HG03565 (cell line): Measurements from ENCODE around the gene L1CAM.

Experiments used
- ATAC-seq: cut with Tn5 transposase; IDR thresholded peaks from one replicate; pipeline ENCODE4 v1.9.1; 2021; ENCODE audit warnings: mild to moderate bottlenecking, moderate library complexity; ENCODE audit not compliant: unreplicated experiment

The L1CAM gene

DNA sequence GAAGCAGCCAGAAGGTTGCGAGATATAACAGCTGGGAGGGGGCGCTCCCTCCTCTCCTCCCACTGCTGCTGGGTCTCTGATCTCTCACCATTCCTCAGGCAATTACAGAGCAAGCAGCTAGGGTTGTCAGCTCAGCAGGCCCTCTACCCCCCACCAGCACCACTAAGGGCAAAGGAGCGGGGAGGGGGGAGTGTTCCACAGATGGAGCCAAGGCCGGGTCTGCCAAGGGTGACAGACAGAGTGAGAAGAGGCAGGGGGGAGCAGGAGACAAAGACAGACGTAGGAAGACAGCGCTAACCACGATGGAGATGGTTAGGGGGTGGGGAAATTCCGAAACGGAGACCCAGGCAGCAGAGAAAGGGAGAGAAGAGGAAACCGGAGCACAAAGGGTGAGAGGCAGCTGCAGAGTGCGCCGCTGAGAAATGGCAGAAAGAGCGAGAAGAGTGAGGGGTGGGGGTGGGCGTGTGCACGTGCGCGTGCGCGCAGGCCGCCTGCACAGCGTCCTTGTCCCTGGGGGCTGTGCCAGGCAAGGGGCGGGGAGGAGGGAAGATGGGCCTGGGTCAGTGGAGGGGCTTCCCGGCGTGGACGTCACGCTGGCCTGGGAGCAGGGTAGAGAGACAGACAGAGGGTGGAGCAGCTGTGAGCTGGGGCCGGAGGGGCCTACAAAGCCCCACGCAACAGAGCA is 6.9 kb downstream of the L1CAM start:
- no peak for ATAC-seq

DNA sequence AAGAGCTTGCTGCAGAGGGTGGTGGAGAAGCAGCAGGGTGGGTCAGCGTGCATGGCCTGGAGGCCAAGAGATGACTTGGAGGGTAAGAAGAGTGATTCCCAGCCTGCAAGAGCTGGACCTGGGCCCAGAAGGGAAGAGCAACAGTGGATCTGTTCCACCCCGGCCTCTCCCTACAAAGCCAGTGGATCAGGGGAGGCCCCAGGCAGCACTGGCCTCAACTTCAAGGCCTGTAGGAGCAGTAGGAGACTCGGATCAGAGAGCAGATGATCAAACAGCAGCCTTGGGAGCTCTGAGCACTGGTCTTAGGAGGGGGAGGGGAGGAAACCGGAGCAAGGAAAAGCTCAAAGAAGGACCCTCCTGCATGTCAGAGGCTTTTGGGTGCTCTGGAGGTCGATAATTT is 7.6 kb downstream of the L1CAM start:
- no peak for ATAC-seq

DNA sequence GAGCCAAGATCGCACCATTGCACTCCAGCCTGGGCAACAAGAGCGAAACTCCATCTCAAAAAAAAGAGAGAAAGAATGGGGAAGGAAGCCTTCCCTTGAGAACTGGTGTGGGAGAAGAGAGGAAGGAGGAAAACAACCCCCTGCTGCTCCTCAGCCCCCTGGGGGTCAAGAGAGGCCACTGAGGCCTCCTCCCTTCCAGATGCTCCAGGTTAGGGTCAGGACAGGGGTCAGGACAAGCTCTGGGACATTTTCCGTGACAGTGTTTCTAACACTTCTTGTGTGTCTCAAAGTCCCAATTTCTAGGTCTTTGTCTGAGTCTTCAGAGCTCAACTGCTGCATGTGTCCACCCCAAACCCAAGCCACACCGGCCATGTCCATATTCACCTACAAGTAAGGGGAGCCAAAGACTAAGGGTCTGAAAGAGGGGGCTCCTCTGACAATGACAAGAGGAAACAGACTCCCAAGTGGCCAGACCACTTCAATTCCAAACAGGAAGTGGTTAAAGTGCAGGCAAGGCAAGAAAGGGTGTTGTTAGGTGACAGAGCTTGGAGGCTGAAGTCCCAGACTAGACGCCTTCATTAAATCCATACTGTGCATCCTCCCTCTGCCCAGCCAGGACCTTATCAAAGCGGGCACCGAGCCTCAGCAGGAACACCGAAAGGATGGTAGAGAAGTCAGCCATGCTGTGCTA is 8.3 kb downstream of the L1CAM start:
- no peak for ATAC-seq

DNA sequence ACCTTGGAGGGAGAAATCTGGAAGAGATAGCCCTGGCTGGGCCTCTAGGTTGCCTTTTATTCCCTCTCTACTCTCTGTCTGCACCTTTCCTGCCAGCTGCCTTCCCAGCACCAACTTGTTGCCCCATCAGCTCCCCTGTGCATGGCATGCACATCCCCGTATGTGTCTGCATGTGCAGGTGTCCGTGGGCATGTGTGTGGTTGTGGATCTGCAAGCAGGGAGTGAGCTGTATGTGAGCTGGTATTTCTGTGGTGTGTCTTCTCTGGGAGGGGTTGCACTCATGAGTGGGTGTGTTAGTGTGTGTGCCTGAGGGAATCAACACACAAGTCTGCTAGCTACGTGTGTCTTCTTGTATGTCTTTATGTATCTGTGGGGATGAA is 9.9 kb downstream of the L1CAM start:
- ATAC-seq, result no peak

DNA sequence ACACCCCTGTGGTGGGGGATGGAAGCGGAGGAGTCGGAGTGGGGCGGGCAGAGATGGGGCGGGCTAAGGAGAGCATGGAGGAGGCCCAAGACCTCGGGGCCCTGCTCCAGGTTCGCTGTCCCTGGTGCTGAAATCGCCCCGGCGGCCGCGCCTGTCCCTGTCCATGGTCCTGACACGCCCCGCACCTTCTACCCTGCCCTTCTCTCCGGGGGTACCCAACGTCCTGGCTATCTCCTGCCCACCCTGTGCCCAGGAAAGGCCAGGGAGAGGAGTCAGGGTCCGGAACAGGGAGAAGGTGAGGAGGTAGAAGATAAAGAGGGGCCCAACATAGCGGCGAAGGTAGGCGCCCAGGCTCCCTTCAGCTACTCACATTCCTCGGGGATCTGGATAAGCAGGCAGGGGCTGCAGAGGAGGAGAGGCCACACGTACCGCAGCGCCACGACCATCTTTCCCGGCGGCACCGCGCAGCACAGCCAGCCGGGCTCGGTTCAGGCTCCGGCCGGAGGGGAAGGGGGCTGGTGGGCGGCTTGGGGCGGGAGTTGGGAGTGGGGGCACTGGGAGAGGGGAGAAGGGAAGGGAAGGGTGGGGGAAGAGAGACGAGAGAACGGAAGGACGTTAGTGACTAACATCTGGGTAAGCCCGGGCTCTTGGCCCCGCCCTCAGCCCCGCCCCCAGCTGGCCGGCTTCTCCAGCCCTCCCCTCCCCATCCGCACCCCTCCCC is 10.4 kb downstream of the L1CAM start:
- ATAC-seq, result no peak

DNA sequence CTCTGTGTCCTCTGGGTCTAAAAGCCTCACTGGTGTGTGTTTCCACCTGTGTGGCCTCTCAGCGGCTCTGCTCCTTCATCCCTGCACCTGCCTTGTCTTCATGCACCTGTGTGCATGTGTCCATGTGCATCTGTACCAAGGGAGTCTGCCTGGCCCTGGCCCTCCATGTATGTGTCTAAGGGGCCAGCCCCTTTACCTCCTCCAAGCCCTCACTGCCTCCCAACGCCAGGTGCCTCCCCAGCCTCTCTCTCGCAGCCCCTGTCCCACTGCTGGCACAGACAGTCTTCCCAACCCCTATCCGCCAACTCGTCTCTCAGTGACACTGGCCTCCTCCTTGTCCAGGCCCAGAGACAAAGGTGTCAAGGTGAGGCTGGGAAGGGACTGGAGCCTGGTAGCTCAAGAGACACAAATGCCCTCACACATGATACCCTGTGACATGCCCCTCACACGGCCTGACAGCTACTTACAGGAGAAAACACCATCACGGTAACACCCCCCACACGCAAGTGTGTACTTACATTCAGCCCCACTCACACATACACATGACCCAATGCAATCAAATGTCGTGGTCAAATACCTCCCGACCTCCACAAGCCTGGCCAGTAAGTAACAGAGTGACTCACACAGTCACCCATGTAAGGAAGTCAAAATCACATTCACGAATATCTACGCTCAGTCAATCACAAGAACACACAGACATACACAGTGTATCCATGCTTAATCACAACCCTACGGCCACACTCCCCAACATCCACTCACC is 11.4 kb downstream of the L1CAM start:
- ATAC-seq, result no peak

DNA sequence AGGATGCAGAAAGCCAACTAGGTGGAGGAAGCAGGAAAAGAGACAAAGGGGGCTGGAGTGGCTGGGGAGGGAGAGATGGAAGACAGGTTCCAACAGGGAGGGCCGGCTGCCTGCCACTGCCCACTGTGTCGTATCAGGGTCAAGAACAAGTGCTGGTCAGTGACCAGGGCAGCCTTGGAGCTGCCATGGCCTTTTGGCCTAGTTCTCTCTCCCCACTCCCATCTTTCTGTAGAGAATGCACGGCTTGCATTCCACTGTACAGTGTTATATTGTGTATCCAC is 11.9 kb downstream of the L1CAM start:
- ATAC-seq, result no peak

DNA sequence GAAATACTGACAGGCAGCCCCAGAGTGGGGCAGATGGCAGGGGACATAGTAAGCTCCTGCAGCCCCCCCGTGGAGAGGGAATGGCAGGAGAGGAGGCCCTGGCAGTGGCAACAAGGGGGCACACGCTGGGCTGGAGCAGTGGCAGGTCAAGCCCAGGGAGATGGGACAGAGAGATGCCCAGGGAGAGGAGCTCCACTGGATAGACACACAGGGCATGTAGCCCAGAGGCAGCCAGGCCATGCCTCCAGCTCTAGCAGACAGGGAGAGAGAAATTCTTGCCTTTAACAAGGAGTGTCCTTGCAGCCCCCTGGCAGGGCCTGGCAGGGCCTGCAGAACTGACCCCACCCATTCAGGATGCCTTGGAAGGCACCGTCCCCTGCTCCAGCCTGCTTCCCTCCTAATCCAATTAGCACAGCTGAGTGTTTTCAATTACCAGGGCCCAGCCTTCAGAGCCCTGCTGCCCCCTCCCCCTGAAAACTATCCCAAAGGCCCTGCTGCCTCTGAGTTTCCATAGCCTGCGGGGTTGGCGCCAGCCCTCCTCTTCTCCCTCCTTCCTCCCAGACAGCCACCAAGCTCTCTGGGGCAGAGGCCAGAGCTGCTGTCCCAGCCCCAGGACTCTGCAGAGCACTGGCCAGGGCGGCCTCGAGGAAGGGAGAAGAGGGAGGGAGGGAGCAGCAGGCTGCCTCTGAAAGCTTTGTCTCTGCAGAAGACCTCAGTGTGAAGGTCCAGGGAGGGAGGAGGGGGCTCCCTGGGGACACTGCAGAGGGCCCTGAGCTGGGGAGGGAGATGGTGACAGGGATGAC is 12.5 kb downstream of the L1CAM start:
- no peak for ATAC-seq

DNA sequence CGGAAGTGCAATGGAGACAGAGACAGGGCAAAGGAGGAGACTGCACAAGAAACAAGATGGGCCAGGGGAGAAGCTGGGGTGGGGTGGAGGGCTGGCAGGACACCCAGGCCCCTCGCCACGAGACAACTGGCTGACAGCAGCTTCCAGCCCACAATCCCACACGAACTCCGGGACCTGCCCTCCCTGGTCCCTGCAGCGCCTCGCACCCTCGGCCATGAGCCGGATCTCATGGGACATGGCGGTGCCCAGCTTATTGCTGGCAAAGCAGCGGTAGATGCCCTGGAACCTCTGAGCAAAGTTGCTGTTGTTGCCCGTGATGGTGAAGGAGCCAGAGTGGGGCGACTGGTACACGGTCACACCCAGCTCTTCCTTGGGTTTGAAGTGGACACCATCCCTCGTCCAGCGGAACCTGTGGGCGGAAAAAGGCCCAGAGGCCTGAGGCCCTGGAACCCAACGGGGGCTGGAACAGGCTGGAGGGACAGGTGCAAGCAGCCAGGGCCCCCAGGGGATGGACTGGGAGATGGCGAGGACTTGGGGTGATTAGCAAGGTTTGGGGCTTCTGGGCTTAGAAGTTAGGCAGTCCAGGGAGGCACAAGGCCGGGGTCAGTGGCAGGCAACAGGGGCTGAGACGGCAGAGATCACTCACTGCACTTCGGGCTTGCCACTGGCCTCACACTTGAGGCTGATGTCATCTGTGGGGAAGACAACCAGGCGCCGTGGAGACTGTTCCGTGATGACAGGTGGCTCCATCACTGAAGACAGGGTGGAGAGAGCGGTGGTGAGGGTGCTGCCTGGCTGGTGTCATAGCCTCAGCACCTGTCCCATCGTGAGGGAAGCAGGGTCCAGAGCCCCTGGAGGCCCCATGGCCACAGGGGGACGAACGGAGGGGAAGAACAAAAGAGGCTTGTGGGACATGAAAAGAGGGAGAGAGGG is 13.8 kb downstream of the L1CAM start:
- ATAC-seq, result no peak

DNA sequence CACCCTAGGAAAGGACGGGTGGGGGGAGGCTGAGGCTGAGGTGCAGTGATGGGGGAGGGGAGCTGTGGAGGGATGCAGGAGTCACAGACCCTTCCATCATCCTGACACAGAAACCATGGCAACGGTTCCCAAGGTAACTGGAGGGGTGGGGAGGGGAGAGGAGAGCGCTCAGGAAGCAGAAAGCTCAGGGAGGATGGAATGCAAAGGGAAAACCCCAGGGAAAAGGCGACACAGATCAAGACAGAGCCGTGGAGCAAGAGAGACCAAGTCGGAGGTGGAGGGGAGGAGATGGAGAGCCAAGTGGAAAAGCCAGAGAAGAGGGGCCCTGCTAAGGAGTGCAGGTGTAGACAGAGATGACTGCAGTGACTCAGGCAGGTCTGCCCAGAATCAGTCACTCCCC is 14.5 kb downstream of the L1CAM start:
- no peak for ATAC-seq

DNA sequence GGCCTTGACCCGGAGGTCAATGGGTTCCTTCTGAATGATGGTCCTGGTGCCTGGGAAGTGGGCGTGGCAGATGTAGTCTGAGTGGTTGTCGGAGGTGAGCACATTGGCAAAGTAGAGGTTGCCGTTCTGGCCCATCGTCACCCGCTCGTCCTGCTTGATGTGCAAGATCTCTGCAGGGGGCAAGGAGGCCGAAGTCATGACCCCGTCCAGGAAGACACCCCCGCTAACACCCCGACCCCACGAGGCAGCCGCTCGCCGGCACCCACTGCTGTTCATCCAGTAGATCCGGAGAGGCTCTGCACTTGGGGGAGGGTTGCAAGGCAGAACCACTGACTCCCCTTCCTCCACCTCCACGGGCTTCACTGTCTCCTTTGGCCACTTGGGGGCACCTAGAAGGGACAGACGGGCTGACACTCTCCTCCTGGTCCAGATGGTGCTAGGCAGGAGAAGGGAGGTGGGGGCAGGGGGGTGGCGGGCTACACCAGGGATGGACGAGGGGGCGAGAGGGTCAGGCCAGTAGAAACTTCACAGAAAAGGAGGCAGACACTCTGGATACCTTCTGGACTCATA is 15.1 kb downstream of the L1CAM start:
- ATAC-seq, result no peak

DNA sequence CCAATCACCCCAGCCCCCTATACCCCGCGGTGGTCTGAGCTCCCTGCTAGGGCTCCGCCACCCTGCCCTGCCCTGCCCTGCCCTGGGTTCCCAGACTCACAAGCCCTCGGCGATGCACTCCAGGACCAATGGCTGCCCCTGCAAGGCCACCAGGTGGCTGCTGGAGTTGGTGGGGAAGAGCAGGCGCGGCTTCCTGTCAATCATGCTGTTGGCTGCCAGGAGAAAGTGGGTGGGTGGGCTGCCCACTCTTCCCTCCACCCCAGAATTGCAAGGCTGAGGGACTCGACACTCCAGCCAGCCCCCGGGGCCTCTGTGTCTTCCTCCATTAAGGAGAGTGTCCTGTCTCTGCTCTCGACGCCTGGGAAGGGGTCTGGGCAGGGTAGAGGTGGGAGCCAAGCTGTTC is 15.7 kb downstream of the L1CAM start:
- no peak for ATAC-seq

DNA sequence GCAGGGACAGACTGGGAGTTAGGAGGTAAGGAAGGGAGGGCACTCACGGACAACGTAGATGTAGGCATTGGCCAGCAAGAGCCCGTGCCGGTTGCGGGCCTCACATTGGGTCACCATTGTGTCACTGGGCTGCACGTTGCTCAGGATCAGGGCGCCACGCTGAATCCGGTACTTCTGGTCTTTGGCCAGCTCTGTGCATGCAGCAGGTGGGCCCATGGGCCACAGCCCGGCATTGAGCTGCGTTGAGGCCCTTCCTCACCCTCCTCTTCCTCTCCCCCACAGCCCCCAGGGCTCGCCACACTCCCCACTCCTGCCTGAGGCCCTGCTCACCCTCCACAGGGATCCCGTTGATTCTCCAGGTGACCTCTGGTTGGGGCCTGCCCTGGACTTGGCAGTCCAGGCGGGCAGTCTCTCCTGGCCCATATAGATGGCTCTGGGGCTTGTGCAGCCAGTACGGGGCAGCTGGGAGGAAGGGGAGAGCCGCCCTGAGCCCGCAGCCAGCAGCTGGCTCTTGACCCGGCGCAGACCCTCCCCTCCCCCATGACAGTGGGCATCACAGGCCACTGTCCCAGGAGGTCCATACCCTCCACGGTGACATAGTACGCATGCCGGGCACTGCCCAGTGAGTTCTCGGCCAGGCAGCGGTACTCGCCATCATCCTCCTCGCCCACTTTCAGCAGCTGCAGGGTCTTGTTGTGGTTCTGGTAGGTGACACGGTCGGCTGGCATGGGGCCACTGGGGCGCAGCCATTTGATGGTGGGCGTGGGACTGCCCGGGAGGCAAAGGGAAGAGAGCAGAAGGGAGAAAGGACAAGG is 16.3 kb downstream of the L1CAM start:
- no peak for ATAC-seq

DNA sequence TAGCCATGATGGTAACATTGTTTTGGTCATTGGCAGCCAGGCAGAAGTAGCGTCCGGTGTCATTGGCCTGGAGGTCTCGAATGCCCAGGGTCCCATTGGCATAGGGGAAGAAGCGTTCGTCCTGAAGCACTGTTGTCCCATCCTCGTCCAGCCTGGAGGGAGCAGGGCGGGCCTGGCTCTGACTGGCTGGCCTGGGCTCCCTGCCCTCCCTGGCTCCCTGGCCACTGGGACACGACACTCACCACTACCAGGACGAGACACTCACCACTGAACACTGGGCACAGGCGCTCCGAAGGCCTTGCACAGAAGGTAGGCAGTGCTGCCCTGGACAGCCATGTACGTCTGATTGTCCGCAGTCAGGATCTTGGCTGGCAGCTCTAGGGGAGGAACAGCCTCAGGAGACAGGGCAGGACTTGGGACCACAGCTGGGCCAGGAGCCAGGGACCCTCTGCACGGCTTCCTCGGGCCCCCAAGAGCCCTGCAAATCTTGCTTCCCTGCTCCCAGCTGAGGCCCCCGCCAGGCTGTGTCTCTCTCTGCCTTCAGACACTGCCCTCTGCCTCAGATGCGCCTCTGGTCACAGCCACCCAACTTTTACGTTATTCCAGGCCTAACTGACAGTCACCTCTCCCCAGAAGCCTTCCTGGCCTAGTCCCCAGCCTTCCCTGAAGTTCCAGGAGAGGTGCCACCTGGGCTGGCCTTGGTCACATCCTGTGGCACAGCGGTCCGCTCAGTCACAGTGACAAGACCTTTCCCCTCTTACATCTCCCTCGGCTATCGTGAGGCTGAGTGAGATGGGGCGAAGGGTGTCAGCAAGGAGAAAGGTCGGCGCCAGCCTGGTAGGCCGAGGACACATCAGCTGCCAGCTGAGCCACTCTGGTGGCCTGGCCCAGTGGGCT is 17.1 kb downstream of the L1CAM start:
- ATAC-seq, result no peak

DNA sequence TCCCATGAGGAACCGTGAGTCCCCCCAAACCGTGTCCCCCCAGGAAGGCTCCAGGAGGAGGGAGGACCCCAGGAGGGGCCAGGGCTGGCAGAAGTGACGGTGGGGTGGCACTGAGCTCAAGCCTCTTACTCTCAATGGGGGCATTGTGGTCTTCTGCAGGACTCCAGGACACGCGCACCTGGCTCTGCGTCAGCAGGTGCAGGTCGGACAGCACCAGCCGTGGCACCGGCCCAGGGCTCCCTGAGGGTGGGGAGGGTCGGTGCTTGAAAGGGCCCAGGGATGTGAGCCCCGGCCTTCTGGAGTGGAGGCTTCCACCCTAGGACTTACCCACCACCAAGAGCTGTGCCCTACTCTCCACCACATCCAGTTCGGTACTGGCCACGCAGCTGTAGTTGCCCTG is 18.3 kb downstream of the L1CAM start:
- no peak for ATAC-seq

DNA sequence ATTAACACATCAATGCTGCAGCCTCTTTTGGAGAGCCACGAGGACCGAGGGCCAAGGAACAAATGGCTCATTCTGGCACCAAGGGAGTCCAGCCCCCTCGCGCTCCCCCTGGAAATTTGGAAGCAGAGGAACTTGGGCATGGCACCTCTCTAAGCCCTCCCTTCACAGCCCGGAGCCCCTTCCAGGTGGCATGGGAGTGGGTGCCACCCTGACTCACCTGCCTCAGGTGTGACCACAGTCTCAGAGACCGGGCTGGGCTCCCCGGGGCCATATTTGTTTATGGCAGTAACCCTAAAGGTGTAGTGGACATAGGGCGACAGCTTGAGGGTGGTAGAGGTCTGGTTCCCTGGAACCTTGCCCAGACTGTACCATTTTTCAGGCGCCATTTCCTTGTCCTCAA is 18.8 kb downstream of the L1CAM start:
- no peak for ATAC-seq

DNA sequence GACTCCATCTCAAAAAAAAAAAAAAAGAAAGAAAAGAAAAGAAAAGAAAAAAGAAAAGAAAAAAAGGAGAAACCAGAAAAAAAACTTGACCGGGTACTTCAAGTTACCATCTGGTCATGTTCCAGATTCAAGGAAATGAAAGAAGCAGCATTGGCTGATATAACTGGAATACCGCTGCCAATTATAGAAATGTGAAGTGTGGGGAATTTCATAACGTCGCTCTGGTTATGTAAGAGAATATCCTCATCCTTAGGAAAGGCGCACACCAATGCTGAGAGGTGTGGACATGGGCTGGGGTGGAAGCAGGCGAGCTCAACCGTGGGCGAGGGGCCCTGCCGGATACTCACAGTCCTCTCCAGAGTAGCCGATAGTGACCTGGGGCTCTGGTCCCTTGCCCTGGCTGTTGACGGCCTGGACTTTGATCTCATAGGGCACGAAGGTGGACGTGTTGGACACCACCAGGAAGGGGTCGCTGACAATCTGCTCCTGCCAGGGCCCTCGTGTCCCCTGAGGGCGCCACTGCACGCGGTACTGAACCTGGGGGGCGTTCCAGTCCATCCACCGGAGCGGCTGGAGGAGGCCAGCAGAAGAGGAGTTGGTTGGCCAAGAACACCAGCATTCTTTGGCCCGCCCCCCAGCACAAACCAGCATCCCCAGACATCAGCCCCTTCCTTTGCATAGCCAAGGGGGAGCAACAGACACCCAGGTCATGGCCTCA is 19.5 kb downstream of the L1CAM start:
- no peak for ATAC-seq
